IMR-90 (cell line): Measurements from ENCODE around the gene TRAP1. TPM values are rescaled to one million over a fixed set of nuclear protein-coding genes. Genes with fewer than 3 reads are reported as not detected.

ENCODE experiments used
- ATAC-seq: fragments of 200-7000 bp; cut with Tn5 transposase; 2 replicates; pipeline ENCODE4 v1.9.1; 2020; ENCODE audit warnings: low read depth, mild to moderate bottlenecking, moderate library complexity
- BruUV-seq: library from RNA; stranded (reverse); fragments of 400-500 nt; replicated peaks from 2 replicates; lab custom pipeline; 2021; lab: Mats Ljungman, UMichigan
- CTCF ChIA-PET: fragments of 300-600 bp; formaldehyde crosslinking; extraction: SDS; loops from one replicate; lab custom pipeline; 2021; ENCODE audit warnings: antibody characterized with exemption; lab: Yijun Ruan, JAX
- POLR2A ChIA-PET: fragments of 300-600 bp; sonication (Branson Sonifier 250); formaldehyde crosslinking; loops from one replicate; lab custom pipeline; 2022; ENCODE audit warnings: antibody characterized with exemption; ENCODE audit not compliant: unreplicated experiment; lab: Charles Lee
- DNase-seq: peaks from one replicate; pipeline ENCODE4 v3.0.0; 2013
- H2AFZ ChIP-seq: replicated peaks from 2 replicates; pipeline ENCODE3; 2013; ENCODE audit warnings: low read length, mild to moderate bottlenecking; ENCODE audit not compliant: poor library complexity
- H2AK5ac ChIP-seq: 2 replicates; pipeline ENCODE4 v1.6.1; 2013; ENCODE audit warnings: low read depth, low read length, inconsistent platforms
- H2AK9ac ChIP-seq: replicated peaks from 2 replicates; pipeline ENCODE3; 2013; ENCODE audit warnings: mild to moderate bottlenecking, low read depth, low read length, moderate library complexity; ENCODE audit not compliant: poor library complexity
- H2BK120ac ChIP-seq: 2 replicates; pipeline ENCODE4 v1.6.1; 2013; ENCODE audit warnings: low read depth, low read length, inconsistent platforms
- H2BK15ac ChIP-seq: 3 replicates; pipeline ENCODE4 v1.6.1; 2013; ENCODE audit warnings: low read depth, low read length, inconsistent platforms
- H2BK20ac ChIP-seq: 2 replicates; pipeline ENCODE4 v1.6.1; 2013; ENCODE audit warnings: low read depth, mild to moderate bottlenecking, inconsistent platforms, low read length, moderate library complexity
- H2BK5ac ChIP-seq: 2 replicates; pipeline ENCODE4 v1.6.1; 2013; ENCODE audit warnings: mild to moderate bottlenecking, low read depth, low read length, inconsistent platforms; ENCODE audit not compliant: poor library complexity, severe bottlenecking
- H3K14ac ChIP-seq: replicated peaks from 2 replicates; pipeline ENCODE4 v1.6.1; 2013; ENCODE audit warnings: low read depth, low read length, inconsistent platforms
- H3K18ac ChIP-seq: 2 replicates; pipeline ENCODE4 v1.6.1; 2013; ENCODE audit warnings: low read depth, low read length, control low read depth
- H3K23ac ChIP-seq: 2 replicates; pipeline ENCODE4 v1.6.1; 2013; ENCODE audit warnings: low read depth, low read length, inconsistent platforms
- H3K27ac ChIP-seq: 2 replicates; pipeline ENCODE4 v1.5.1; 2013; ENCODE audit warnings: mild to moderate bottlenecking, control low read depth, low read length; ENCODE audit not compliant: insufficient read depth
- H3K27me3 ChIP-seq: 2 replicates; pipeline ENCODE4 v1.6.1; 2013; ENCODE audit warnings: low read length; ENCODE audit not compliant: control insufficient read depth, insufficient read depth
- H3K36me3 ChIP-seq: 2 replicates; pipeline ENCODE4 v1.6.1; 2013; ENCODE audit warnings: low read length, mixed read lengths; ENCODE audit not compliant: control insufficient read depth, insufficient read depth
- H3K4ac ChIP-seq: 2 replicates; pipeline ENCODE4 v1.6.1; 2013; ENCODE audit warnings: low read depth, low read length, inconsistent platforms
- H3K4me1 ChIP-seq: 2 replicates; pipeline ENCODE4 v1.6.1; 2013; ENCODE audit warnings: low read length, mixed read lengths; ENCODE audit not compliant: control insufficient read depth, insufficient read depth
- H3K4me2 ChIP-seq: 2 replicates; pipeline ENCODE4 v1.6.1; 2013; ENCODE audit warnings: low read depth, mild to moderate bottlenecking, control low read depth, low read length, moderate library complexity
- H3K4me3 ChIP-seq: 2 replicates; pipeline ENCODE4 v1.5.1; 2013; ENCODE audit warnings: low read depth, mild to moderate bottlenecking, control low read depth, low read length, moderate library complexity; ENCODE audit not compliant: insufficient read depth
- H3K56ac ChIP-seq: 2 replicates; pipeline ENCODE4 v1.6.1; 2013; ENCODE audit warnings: low read length, inconsistent platforms; ENCODE audit not compliant: insufficient read depth; ENCODE audit errors: extremely low read depth
- H3K79me1 ChIP-seq, 2 experiments: 2 replicates each; pipeline ENCODE4 v1.6.1; 2013; ENCODE audit warnings: low read length in 2 of 2, inconsistent platforms in 1 of 2, low read depth in 1 of 2
- H3K9ac ChIP-seq: 2 replicates; pipeline ENCODE4 v1.6.1; 2013; ENCODE audit warnings: low read depth, low read length, control low read depth
- H3K9me1 ChIP-seq: 2 replicates; pipeline ENCODE4 v1.6.1; 2013; ENCODE audit warnings: low read length, inconsistent platforms; ENCODE audit not compliant: insufficient read depth
- H3K9me3 ChIP-seq: 2 replicates; pipeline ENCODE4 v1.6.1; 2013; ENCODE audit warnings: low read length; ENCODE audit not compliant: control insufficient read depth, insufficient read depth
- H4K20me1 ChIP-seq: 2 replicates; pipeline ENCODE4 v1.6.1; 2013; ENCODE audit warnings: low read length, inconsistent platforms; ENCODE audit not compliant: insufficient read depth
- H4K5ac ChIP-seq: 2 replicates; pipeline ENCODE4 v1.6.1; 2013; ENCODE audit warnings: mild to moderate bottlenecking, low read depth, low read length, control low read depth
- H4K8ac ChIP-seq, 2 experiments: 2 replicates each; pipeline ENCODE4 v1.6.1; 2013; ENCODE audit warnings: low read depth in 2 of 2, low read length in 2 of 2, control low read depth in 1 of 2, inconsistent platforms in 1 of 2
- H4K91ac ChIP-seq: 2 replicates; pipeline ENCODE4 v1.6.1; 2013; ENCODE audit warnings: low read depth, low read length, inconsistent platforms; ENCODE audit not compliant: insufficient read depth
- CEBPB ChIP-seq: IDR thresholded peaks from 2 replicates; pipeline ENCODE4 v1.6.1; 2012; ENCODE audit warnings: low read depth, low read length, improper control_type of control experiment
- CTCF ChIP-seq: conservative IDR thresholded peaks from 2 replicates; pipeline ENCODE4 v1.5.1; 2012; ENCODE audit warnings: mild to moderate bottlenecking, low read depth, low read length, improper control_type of control experiment
- FOS ChIP-seq: fragments of 150-350 bp; IDR thresholded peaks from 2 replicates; pipeline ENCODE4 v1.6.1; 2016; ENCODE audit warnings: low read depth, low read length
- MAZ ChIP-seq: IDR thresholded peaks from 2 replicates; pipeline ENCODE4 v1.6.1; 2012; ENCODE audit warnings: low read depth, mild to moderate bottlenecking, low read length, improper control_type of control experiment, moderate library complexity, borderline replicate concordance
- MXI1 ChIP-seq: IDR thresholded peaks from 2 replicates; pipeline ENCODE4 v1.6.1; 2012; ENCODE audit warnings: low read depth, mild to moderate bottlenecking, low read length, moderate library complexity, borderline replicate concordance
- POLR2A ChIP-seq: IDR thresholded peaks from 2 replicates; pipeline ENCODE4 v1.6.1; 2012; ENCODE audit warnings: mild to moderate bottlenecking, low read depth, low read length
- WGBS, 2 experiments: methylation state at CpG; one replicate each; pipeline versions ENCODE4 v1.1.5 to v1.1.7; 2013; ENCODE audit warnings: missing lambda C conversion rate in 2 of 2; ENCODE audit not compliant: insufficient read length in 1 of 2; ENCODE audit errors: extremely low coverage in 2 of 2; 5-methylcytosine and 5-hydroxymethylcytosine counted together
- dilution Hi-C: fragments of 300-500 bp; cut with HindIII; formaldehyde crosslinking; loops from one replicate; pipeline ENCODE4 v1.14.3; 2018; ENCODE audit warnings: low sequenced_read_pairs; ENCODE audit not compliant: unreplicated experiment
- in situ Hi-C: fragments of 300-500 bp; cut with MboI; formaldehyde crosslinking; loops from 3 replicates; pipeline ENCODE4 v1.14.3; 2019; ENCODE audit warnings: low sequenced_read_pairs, inconsistent platforms, mixed read lengths
- intact Hi-C: fragments of 100-400 bp; cut with micrococcal nuclease; formaldehyde crosslinking; loops from 2 replicates; pipeline ENCODE4 v1.10.0; 2022
- polyA plus RNA-seq, 3 experiments: library from polyadenylated mRNA; depleted of rRNA; stranded (reverse); fragments of >200 nt; gene quantifications; 2 replicates each; pipeline ENCODE4 v1.2.3, GENCODE V29; 2012; ENCODE audit warnings: low replicate concordance in 1 of 3
- total RNA-seq: library from RNA; depleted of rRNA; stranded (reverse); fragments of >200 nt; gene quantifications from 2 replicates; pipeline ENCODE4 v1.2.3, GENCODE V29; 2012

Gene TRAP1
- total and polyA plus RNA-seq, 2 of the 4 experiments (the other 2 are of a cell fraction), result 139 to 145 TPM

- H3K9me3 ChIP-seq, result peaks cover 8% of the 10 kb centered on the region
- ATAC-seq (no peak), DNase-seq (no peak)
- no peak overlapping the region for H3K27ac ChIP-seq
- H2AK9ac ChIP-seq, result peak overlapping the region; percentile 1
- H3K9me1 ChIP-seq, result no peaks in the 10 kb centered on the region
- H2BK120ac ChIP-seq, result no peak overlapping the region
- no peaks in the 10 kb centered on the region for H3K27me3 ChIP-seq
- no peaks in the 10 kb centered on the region for H3K4me1 ChIP-seq
- no peak overlapping the region for H2BK15ac ChIP-seq
- ChIA-PET POLR2A (no interaction called here), CTCF (interaction anchor here (0.5 kb wide), 1 partner anchor 69 kb away, joined by 3 read pairs; no protein-coding TSS in a partner anchor)
- 93% methylated on average over 14 of the region's 18 CpGs; no CpG with 5 or more reads in 1 of the 2 experiments for WGBS, 2 experiments
- no peak overlapping the region for H3K18ac ChIP-seq
- H2AK5ac ChIP-seq, result no peak overlapping the region
- TF ChIP-seq CEBPB (no peak), MAZ (no peak), MXI1 (no peak), POLR2A (no peak), FOS (no peak), CTCF (no peak)
- H4K5ac ChIP-seq, result no peak overlapping the region
- no peak overlapping the region for H3K23ac ChIP-seq
- no peak overlapping the region for H2AFZ ChIP-seq
- H4K20me1 ChIP-seq, result no peaks in the 10 kb centered on the region
- in situ Hi-C loops, result no loop called here
- dilution Hi-C loops, result no loop called here
- H2BK5ac ChIP-seq, result no peak overlapping the region
- no peak overlapping the region for H3K4me2 ChIP-seq
- H3K36me3 ChIP-seq, result peaks cover 51% of the 10 kb centered on the region
- H2BK20ac ChIP-seq, result no peak overlapping the region
- BruUV-seq, result no TSS peak
- H3K56ac ChIP-seq, result no peak overlapping the region
- H4K91ac ChIP-seq, result no peak overlapping the region
- no peak overlapping the region for H3K14ac ChIP-seq
- peaks cover 0 to 10% of the 10 kb centered on the region in 2 experiments; a peak in 2 of 4 replicates for H3K79me1 ChIP-seq
- intact Hi-C loops, result no loop called here
- H3K9ac ChIP-seq, result no peak overlapping the region
- no peak overlapping the region for H3K4ac ChIP-seq
- H4K8ac ChIP-seq, result no peak overlapping the region
- H3K4me3 ChIP-seq, result no peak overlapping the region
Observed at GRCh38 chr16:3673201-3673600, 44.1 kb downstream of the TRAP1 start.
